HepG2 (cell line): ENCODE data around the gene ABHD10. TPM values are rescaled to one million over a fixed set of nuclear protein-coding genes. Genes with fewer than 3 reads are reported as not detected.

ENCODE experiments used
- ARID4A ChIP-seq: sonication (generic); formaldehyde crosslinking; IDR thresholded peaks from 2 replicates; pipeline ENCODE4 v1.5.0; 2020; ENCODE audit warnings: mild to moderate bottlenecking, missing genetic modification reagents, borderline replicate concordance
- BCL6 ChIP-seq: IDR thresholded peaks from 2 replicates; pipeline ENCODE4 v1.6.1; 2016; ENCODE audit warnings: missing genetic modification reagents, missing compliant biosample characterization
- DRAP1 ChIP-seq: IDR thresholded peaks from 2 replicates; pipeline ENCODE4 v1.6.1; 2016; ENCODE audit warnings: missing genetic modification reagents, missing compliant biosample characterization
- ESRRA ChIP-seq: sonication (generic); formaldehyde crosslinking; IDR thresholded peaks from 2 replicates; pipeline ENCODE4 v1.5.1; 2020; ENCODE audit warnings: mild to moderate bottlenecking, low read depth, missing genetic modification reagents
- GLMP ChIP-seq: sonication (generic); formaldehyde crosslinking; IDR thresholded peaks from 2 replicates; pipeline ENCODE4 v1.9.0; 2021; ENCODE audit warnings: missing genetic modification reagents, mild to moderate bottlenecking, borderline replicate concordance
- REPIN1 ChIP-seq: sonication (generic); formaldehyde crosslinking; IDR thresholded peaks from 2 replicates; pipeline ENCODE4 v1.8.0; 2022; ENCODE audit warnings: missing genetic modification reagents, low read depth, mild to moderate bottlenecking, borderline replicate concordance
- TBL1XR1 ChIP-seq: fragments of 150-350 bp; IDR thresholded peaks from 2 replicates; pipeline ENCODE4 v1.6.1; 2014; ENCODE audit warnings: borderline replicate concordance, low read length; ENCODE audit not compliant: partially characterized antibody
- TBX2 ChIP-seq: sonication (generic); formaldehyde crosslinking; IDR thresholded peaks from 2 replicates; pipeline ENCODE4 v1.5.0; 2020; ENCODE audit warnings: missing genetic modification reagents, mild to moderate bottlenecking, borderline replicate concordance
- TFDP1 ChIP-seq: IDR thresholded peaks from 2 replicates; pipeline ENCODE4 v1.6.1; 2016; ENCODE audit warnings: missing compliant biosample characterization, missing genetic modification reagents, borderline replicate concordance
- TFDP2 ChIP-seq: sonication (generic); formaldehyde crosslinking; IDR thresholded peaks from 2 replicates; pipeline ENCODE4 v1.4.0; 2020; ENCODE audit warnings: missing genetic modification reagents
- ZNF367 ChIP-seq: sonication (generic); formaldehyde crosslinking; IDR thresholded peaks from 2 replicates; pipeline ENCODE4 v1.4.0; 2020; ENCODE audit warnings: missing genetic modification reagents, borderline replicate concordance
- ZNF441 ChIP-seq: sonication (generic); formaldehyde crosslinking; IDR thresholded peaks from 2 replicates; pipeline ENCODE4 v1.7.0; 2021; ENCODE audit warnings: missing genetic modification reagents, borderline replicate concordance
- ZNF770 ChIP-seq: sonication (generic); formaldehyde crosslinking; IDR thresholded peaks from 2 replicates; pipeline ENCODE4 v1.5.0; 2020; ENCODE audit warnings: mild to moderate bottlenecking, missing genetic modification reagents
- ZNF781 ChIP-seq: sonication (generic); formaldehyde crosslinking; IDR thresholded peaks from 2 replicates; pipeline ENCODE4 v1.5.1; 2020; ENCODE audit warnings: borderline replicate concordance, mild to moderate bottlenecking, missing genetic modification reagents; ENCODE audit errors: not compliant biosample characterization
- polyA plus RNA-seq, 8 experiments: library from polyadenylated mRNA; depleted of rRNA in 3 of 8; stranded (reverse) in 7 of 8; unstranded in 1 of 8; fragments of >200 nt; fragmentation: Illumina TruSeq in 4 of 8; extraction: Trizol in 4 of 8; gene quantifications; 2 replicates each; pipeline versions ENCODE4 v1.2.1 to v1.2.3, GENCODE V29; 2011 to 2016; ENCODE audit warnings: low read depth in 4 of 8, missing spikeins in 1 of 8, mixed read lengths in 1 of 8; ENCODE audit not compliant: insufficient read depth in 1 of 8
- total RNA-seq, 5 experiments: library from RNA; depleted of rRNA; stranded (reverse); fragments of >200 nt; fragmentation: Illumina TruSeq; extraction: Trizol; gene quantifications; 2 replicates each; pipeline ENCODE4 v1.2.3, GENCODE V29; 2016; ENCODE audit warnings: low read depth in 1 of 5

The ABHD10 gene
- total and polyA plus RNA-seq, 2 of the 13 experiments (the other 11 are each of a cell fraction or from before 2014, with no cell fraction given) = 22.8 to 50.2 TPM

- peak; percentile 91; the same call in 1 of the 2 replicates for TF ChIP-seq ARID4A (CRISPR knock-in tag)
- no peak for TF ChIP-seq ZNF770 (CRISPR knock-in tag)
- peak; percentile 83 for TF ChIP-seq TBX2 (CRISPR knock-in tag)
- peak; percentile 24 for TF ChIP-seq TBL1XR1
- TF ChIP-seq DRAP1 (CRISPR knock-in tag) = peak; percentile 76
- peak; percentile 74 for TF ChIP-seq ZNF781 (CRISPR knock-in tag)
- peak; percentile 92 for TF ChIP-seq ZNF441 (CRISPR knock-in tag)
- TF ChIP-seq BCL6 (CRISPR knock-in tag) = no peak
- peak; percentile 76 for TF ChIP-seq TFDP2 (CRISPR knock-in tag)
- TF ChIP-seq REPIN1 (CRISPR knock-in tag) = peak; percentile 19; the same call in 1 of the 2 replicates
- TF ChIP-seq TFDP1 (CRISPR knock-in tag) = peak; percentile 59; the same call in 1 of the 2 replicates
- TF ChIP-seq GLMP (CRISPR knock-in tag) = no peak
- TF ChIP-seq ESRRA (CRISPR knock-in tag) = no peak
- 0 out of 2 replicates have a peak, but pooled peaks have one; percentile 67 for TF ChIP-seq ZNF367 (CRISPR knock-in tag)
Observed at GRCh38 chr3:111978583-111979433, at the start of gene ABHD10 (continued).
